Skeletal muscle tissue (tissue), 4 donors: ENCODE measurements around the gene ZNRF1. TPM values are rescaled to one million over a fixed set of nuclear protein-coding genes. Genes with fewer than 3 reads are reported as not detected.

Experiments
- H3K27ac ChIP-seq: one replicate; pipeline ENCODE4 v1.7.0; 2013; ENCODE audit warnings: mild to moderate bottlenecking, low read depth, low read length, inconsistent platforms
- H3K27me3 ChIP-seq, 3 donors: one replicate each; pipeline ENCODE4 v1.7.0; 2013; ENCODE audit warnings: low read length in 3 of 3; ENCODE audit not compliant: control insufficient read depth in 3 of 3, insufficient read depth in 3 of 3
- H3K36me3 ChIP-seq, 3 donors: one replicate each; pipeline ENCODE4 v1.7.0; 2013; ENCODE audit warnings: low read length in 3 of 3; ENCODE audit not compliant: control insufficient read depth in 3 of 3, insufficient read depth in 3 of 3
- H3K4me1 ChIP-seq, 3 donors: one replicate each; pipeline ENCODE4 v1.7.0; 2013; ENCODE audit warnings: low read length in 3 of 3, mild to moderate bottlenecking in 3 of 3; ENCODE audit not compliant: control insufficient read depth in 3 of 3, insufficient read depth in 3 of 3
- H3K4me3 ChIP-seq, 3 donors: one replicate each; pipeline ENCODE4 v1.7.0; 2013; ENCODE audit warnings: low read length in 3 of 3
- H3K9ac ChIP-seq, 3 donors: one replicate each; pipeline ENCODE4 v1.7.0; 2013; ENCODE audit warnings: low read length in 3 of 3, mild to moderate bottlenecking in 3 of 3, moderate library complexity in 2 of 3, low read depth in 1 of 3
- H3K9me3 ChIP-seq, 3 donors: one replicate each; pipeline ENCODE4 v1.7.0; 2013; ENCODE audit warnings: low read length in 3 of 3; ENCODE audit not compliant: control insufficient read depth in 3 of 3
- total RNA-seq: library from RNA; depleted of rRNA; stranded (reverse); fragments of >200 nt; gene quantifications from one replicate; pipeline ENCODE4 v1.2.3, GENCODE V29; 2014
- donor health status: Osteomylitis.

Gene ZNRF1
- total RNA-seq, 1 donor from 2014 or later = 7.8 TPM

DNA sequence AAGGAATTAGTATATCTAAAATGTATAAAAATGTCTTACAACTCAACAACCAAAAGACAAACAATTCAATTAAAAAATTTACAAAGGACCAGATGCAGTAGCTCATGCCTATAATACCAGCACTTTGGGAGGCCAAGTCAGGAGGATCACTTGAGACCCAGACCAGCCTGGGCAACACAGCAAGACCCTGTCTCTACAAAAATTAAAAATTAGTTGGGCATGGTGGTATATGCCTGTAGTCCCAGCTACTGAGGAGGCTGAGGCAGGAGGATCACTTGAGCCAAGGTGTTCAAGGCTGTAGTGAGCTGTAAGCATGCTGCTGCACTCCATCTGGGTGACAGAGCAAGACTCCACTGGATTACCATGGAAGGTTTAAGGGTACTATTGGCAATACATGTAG, 33.8 kb downstream of the ZNRF1 start:
- H3K9me3 ChIP-seq = no peaks in the 10 kb centered on the region
- H3K4me1 ChIP-seq = peaks cover 0 to 5% (median 0%) of the 10 kb centered on the region in 3 donors
- H3K36me3 ChIP-seq = no peaks in the 10 kb centered on the region
- H3K27me3 ChIP-seq = no peaks in the 10 kb centered on the region
- H3K4me3 ChIP-seq = no peak overlapping the region
- no peak overlapping the region for H3K27ac ChIP-seq
- no peak overlapping the region for H3K9ac ChIP-seq

DNA sequence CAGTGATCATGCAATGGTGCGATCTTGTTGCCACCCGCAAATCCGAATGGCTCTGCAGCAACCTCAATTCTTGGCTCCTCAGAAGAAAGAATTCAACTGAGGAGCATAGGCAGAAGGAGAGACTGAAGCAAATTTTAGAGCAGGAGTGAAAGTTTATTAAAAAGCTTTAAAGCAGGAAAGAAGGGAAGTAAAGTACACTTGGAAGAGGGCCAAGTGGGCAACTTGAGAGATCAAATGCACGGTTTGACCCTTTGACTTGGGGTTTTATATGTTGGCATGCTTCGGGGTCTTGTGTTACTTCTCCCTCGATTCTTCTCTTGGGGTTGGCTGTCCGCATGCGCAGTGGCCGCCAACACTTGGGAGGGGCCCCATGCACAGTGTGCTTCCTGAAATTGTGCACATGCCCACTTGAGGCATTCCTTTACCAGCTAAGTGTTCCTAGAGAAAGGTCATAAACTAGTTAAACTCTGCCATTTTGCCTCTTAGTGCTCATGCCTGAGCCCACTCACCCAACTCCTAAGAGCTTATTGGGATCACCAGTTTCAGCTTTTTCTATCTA, 36.7 kb downstream of the ZNRF1 start:
- H3K9me3 ChIP-seq = peaks cover 0 to 7% (median 3%) of the 10 kb centered on the region in 3 donors
- H3K27me3 ChIP-seq = no peaks in the 10 kb centered on the region
- no peak overlapping the region for H3K4me3 ChIP-seq
- H3K9ac ChIP-seq = no peak overlapping the region
- H3K27ac ChIP-seq = no peak overlapping the region
- no peaks in the 10 kb centered on the region for H3K36me3 ChIP-seq
- H3K4me1 ChIP-seq = peaks cover 0 to 5% (median 0%) of the 10 kb centered on the region in 3 donors

DNA sequence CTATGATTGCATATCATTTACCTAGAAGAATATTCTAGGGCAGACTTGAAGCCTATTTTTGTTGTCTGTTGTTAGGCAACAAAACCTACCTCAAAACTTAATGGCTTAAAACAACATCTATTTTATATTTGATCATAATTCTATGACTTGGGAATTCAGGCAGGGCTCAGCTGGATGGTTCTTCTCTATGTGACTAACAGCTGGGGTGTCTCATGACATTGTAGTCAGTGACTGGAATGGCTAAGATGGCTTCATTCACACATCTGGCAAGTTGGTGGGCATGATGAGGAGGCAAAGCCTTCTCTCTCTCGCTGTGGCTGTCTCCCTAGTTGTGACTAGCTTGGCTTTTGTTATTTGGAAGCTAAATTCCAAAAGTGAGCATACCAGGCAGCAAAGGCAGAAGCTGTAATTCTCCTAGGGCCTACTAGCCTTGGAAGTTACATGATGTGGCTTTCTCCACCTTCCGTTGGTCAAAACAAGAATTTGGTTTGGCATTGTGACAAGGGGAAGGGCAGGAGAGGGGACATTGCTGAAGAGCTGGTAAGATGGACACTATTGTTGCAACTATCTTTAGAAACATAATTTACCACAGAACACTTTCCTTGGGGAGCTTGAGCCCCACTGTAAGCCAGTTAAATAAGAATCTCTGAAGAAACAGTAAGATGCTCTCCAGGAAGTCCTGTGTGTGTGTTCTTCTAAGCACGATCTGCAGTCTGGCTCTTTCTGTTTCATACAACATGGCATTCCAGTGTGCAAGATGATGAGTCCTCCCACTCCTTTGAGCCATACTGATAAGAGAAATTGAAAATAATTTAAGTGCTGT, 39.4 kb downstream of the ZNRF1 start:
- no peaks in the 10 kb centered on the region for H3K27me3 ChIP-seq
- H3K9me3 ChIP-seq = peaks cover 0 to 7% (median 3%) of the 10 kb centered on the region in 3 donors
- no peak overlapping the region for H3K27ac ChIP-seq
- no peak overlapping the region for H3K9ac ChIP-seq
- H3K36me3 ChIP-seq = no peaks in the 10 kb centered on the region
- no peak overlapping the region for H3K4me3 ChIP-seq
- peaks cover 9 to 12% (median 11%) of the 10 kb centered on the region in 3 donors for H3K4me1 ChIP-seq

DNA sequence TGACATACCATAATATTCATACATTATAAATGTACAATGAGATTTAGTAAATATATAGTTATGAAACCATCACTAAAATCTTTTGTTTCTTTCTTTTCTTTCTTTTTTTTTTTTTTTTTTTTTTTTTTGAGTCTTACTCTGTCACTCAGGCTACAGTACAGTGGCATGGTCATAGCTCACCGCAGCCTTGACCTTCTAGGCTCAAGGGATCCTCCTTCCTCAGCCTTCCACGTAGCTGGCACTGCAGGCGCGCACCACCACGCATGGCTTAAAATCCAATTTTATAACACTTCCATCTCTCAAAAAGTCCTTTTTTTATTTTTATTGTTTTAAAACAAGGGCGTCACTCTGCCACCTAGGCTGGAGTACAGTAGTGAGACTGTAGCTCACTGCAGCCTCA, 41.1 kb downstream of the ZNRF1 start:
- Histone ChIP-seq H3K4me1 (peaks cover 25% of the 10 kb centered on the region in 3 donors), H3K9me3 (peaks cover 0 to 7% (median 3%) of the 10 kb centered on the region in 3 donors)

DNA sequence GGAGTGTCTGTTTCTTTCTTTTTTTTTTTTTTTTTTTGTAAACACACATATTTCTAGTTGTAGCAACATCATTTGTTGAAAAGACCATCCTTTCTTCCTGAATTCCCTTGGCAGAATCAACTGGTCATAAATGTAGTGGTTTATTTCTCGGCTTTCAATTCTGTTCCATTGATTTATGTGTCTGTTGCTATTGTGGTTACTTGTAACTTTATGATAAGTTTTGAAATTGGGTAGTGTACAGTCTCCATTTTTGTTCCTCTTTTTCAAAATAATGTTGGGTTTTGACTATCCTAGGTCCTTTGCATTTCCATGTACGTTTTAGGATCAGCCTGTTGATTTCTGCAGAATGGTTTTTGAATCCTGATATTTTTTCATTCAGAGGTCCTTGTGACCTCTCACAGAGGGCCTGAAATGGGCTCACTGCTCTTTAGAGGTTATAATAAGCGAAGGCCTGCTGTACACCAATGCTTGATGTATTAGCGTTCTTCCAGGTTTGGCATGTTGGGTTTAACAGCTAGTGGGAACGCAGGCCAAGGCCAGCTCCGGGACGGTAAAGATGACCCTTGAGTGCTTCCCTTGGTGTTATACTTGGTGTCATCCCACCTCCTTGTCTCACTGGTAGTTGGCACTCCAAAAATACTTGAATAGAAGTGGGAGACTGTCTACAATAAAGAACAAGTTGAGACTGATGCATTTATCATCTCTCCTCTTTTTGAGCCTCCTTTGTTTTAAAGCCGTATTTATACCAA, 43.8 kb downstream of the ZNRF1 start:
- Histone ChIP-seq H3K4me3 (no peak overlapping the region), H3K27ac (peak overlapping the region; percentile 88), H3K4me1 (peaks cover 37 to 39% (median 38%) of the 10 kb centered on the region in 3 donors), H3K9me3 (peaks cover 0 to 7% (median 3%) of the 10 kb centered on the region in 3 donors), H3K27me3 (no peaks in the 10 kb centered on the region), H3K9ac (peak overlapping the region in 2 of 3 donors; percentile 2 to 8), H3K36me3 (no peaks in the 10 kb centered on the region)

More for the DNA sequence above, 41.1 kb downstream of the ZNRF1 start:
- no peak overlapping the region for H3K4me3 ChIP-seq
- H3K27me3 ChIP-seq = no peaks in the 10 kb centered on the region
- no peak overlapping the region for H3K9ac ChIP-seq
- no peaks in the 10 kb centered on the region for H3K36me3 ChIP-seq
- no peak overlapping the region for H3K27ac ChIP-seq

DNA sequence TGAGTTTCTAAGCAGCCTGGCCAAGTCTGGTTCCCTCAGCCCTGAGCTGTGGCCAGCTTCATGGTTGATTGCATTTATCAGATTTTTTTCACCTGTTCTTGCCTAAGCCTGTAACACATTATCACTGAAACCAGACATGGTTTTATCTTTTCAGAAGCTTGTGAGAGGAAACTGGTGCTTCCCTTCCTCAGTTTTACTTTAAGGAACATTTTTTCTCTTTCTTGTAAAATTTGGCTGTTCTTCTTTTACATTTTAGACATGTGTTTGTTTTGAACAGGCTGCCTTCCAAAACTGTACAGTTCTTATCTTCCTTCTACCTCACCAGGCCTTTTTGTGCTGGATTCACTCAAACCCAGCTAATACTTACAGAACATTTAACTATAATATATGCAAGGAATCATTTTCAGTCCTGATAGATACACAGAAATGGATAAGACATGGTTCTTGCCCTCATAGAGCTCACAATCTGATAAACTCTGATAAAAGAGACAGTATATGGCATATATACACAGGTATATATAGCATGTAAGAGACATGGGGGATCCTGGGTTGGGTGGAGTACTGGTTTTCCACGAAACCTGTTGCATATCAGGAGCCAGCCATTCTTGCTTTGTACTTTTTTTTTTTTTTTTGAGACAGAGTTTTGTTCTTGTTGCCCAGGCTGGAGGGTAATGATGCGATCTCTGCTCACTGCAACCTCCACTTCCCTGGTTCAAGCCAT, 44.5 kb downstream of the ZNRF1 start:
- peaks cover 44 to 46% (median 45%) of the 10 kb centered on the region in 3 donors for H3K4me1 ChIP-seq
- no peaks in the 10 kb centered on the region for H3K27me3 ChIP-seq
- H3K9me3 ChIP-seq = peaks cover 0 to 3% (median under 1%) of the 10 kb centered on the region in 3 donors
- peak overlapping the region in 1 of 3 donors; percentile 10 for H3K9ac ChIP-seq
- no peak overlapping the region for H3K4me3 ChIP-seq
- H3K27ac ChIP-seq = peak overlapping the region; percentile 88
- no peaks in the 10 kb centered on the region for H3K36me3 ChIP-seq

DNA sequence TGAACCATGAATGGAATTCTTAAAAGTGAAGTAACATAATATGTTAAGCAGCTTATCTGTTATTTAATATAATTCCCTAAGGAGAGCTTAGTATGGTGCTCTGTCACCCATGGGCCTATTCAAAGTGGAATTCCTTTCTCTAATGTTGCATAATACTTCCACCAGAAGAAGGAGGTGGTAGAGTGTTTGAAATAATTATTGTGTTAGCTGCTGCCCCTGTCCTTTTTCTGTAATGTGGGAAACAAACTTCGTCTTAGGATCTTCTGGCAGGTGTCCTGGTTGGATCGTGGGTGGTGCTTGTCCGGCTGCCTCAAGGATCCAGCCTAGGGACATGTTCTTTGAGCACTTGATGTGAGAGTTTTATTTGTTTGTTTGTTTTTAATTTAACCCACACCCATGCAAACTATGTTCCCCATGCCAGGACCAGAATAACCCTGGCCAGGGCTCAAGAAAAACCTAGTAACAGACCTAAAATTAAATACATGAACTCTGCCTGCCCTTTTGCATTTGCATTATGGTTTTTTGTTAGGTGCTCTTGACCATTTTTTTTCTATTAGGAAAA, 46.1 kb downstream of the ZNRF1 start:
- peak overlapping the region; percentile 28 to 61 (median 57) for H3K9ac ChIP-seq
- peaks cover 47 to 54% (median 48%) of the 10 kb centered on the region in 3 donors for H3K4me1 ChIP-seq
- peak overlapping the region; percentile 88 for H3K27ac ChIP-seq
- H3K9me3 ChIP-seq = no peaks in the 10 kb centered on the region
- no peaks in the 10 kb centered on the region for H3K27me3 ChIP-seq
- H3K36me3 ChIP-seq = no peaks in the 10 kb centered on the region
- peak overlapping the region; percentile 21 to 51 (median 25) for H3K4me3 ChIP-seq

DNA sequence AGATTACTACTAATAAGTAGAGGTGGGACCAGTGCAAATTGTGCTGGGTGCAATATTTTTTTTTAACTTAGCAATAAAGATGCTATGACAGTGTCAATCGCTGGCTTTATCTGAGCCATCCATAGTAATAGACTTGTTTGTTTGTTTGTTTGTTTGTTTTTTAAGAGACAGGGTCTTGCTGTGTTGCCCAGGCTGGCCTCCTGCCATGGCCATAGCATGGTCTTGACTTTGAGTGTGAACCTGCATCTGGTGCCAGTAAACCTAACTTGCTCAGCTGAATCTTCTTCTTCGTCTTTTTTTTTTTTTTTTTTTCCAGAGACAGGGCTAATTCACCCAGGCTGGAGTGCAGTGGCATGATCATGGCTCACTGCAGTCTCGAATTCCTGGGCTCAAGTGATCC, 46.6 kb downstream of the ZNRF1 start:
- Histone ChIP-seq H3K27me3 (no peaks in the 10 kb centered on the region), H3K36me3 (no peaks in the 10 kb centered on the region), H3K4me3 (peak overlapping the region; percentile 1 to 52 (median 51)), H3K4me1 (peaks cover 47 to 56% (median 48%) of the 10 kb centered on the region in 3 donors), H3K27ac (peak overlapping the region; percentile 88), H3K9me3 (no peaks in the 10 kb centered on the region), H3K9ac (peak overlapping the region; percentile 28 to 61 (median 57))

DNA sequence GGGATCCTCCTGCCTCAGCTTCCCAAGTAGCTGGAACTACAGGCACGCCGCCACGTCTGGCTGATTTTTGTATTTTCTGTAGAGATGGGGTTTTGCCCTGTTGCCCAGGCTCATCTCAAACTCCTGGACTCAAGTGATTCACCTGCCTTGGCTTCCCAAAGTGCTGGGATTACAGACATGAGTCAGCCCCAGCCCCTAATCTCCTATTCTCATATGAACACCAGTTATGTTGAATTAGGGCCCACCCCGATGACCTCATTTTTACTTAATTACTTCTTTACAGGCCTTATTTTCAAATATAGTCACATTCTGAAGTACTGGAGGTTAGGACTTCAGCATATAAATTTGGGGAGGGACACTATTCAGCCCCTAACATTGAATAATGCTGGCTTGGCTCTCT, 49.2 kb downstream of the ZNRF1 start:
- Histone ChIP-seq H3K9me3 (no peaks in the 10 kb centered on the region), H3K27ac (peak overlapping the region; percentile 54), H3K36me3 (no peaks in the 10 kb centered on the region), H3K4me3 (no peak overlapping the region), H3K9ac (peak overlapping the region in 1 of 3 donors; percentile 51), H3K27me3 (no peaks in the 10 kb centered on the region), H3K4me1 (peaks cover 41 to 55% (median 42%) of the 10 kb centered on the region in 3 donors)
